Smooth muscle cell (in vitro differentiated cells): ENCODE results near the gene CNTN4. TPM values are rescaled to one million over a fixed set of nuclear protein-coding genes. Genes with fewer than 3 reads are reported as not detected.

Source experiments
- DNase-seq: peaks from one replicate; lab custom pipeline; 2025; ENCODE audit not compliant: unreplicated experiment; lab: John Stamatoyannopoulos, UW
- H2AFZ ChIP-seq: fragments of 200-600 bp; sonication (generic); 2 replicates; pipeline ENCODE4 v1.6.0; 2016; ENCODE audit warnings: antibody characterized with exemption, low read depth, mild to moderate bottlenecking
- H3F3A ChIP-seq: fragments of 200-600 bp; sonication (generic); 2 replicates; pipeline ENCODE4 v1.6.0; 2017; ENCODE audit warnings: antibody characterized with exemption, low read depth
- H3K27ac ChIP-seq: fragments of 200-600 bp; sonication (generic); 2 replicates; pipeline ENCODE4 v1.5.1; 2016; ENCODE audit warnings: low read depth, mild to moderate bottlenecking
- H3K27me3 ChIP-seq: fragments of 200-600 bp; sonication (generic); 2 replicates; pipeline ENCODE4 v1.6.1; 2016; ENCODE audit warnings: low read depth, mild to moderate bottlenecking
- H3K36me3 ChIP-seq: fragments of 200-600 bp; sonication (generic); 2 replicates; pipeline ENCODE4 v1.5.1; 2016; ENCODE audit warnings: low read depth
- H3K4me1 ChIP-seq: fragments of 200-600 bp; sonication (generic); 2 replicates; pipeline ENCODE4 v1.5.1; 2016; ENCODE audit warnings: low read depth
- H3K4me2 ChIP-seq: fragments of 200-600 bp; sonication (generic); 2 replicates; pipeline ENCODE4 v1.6.0; 2016; ENCODE audit warnings: mild to moderate bottlenecking
- H3K4me3 ChIP-seq: fragments of 200-600 bp; sonication (generic); 2 replicates; pipeline ENCODE4 v1.5.1; 2016; ENCODE audit warnings: mild to moderate bottlenecking
- H3K79me2 ChIP-seq: fragments of 200-600 bp; sonication (generic); 2 replicates; pipeline ENCODE4 v1.6.0; 2016; ENCODE audit warnings: low read depth, mild to moderate bottlenecking
- H3K9ac ChIP-seq: fragments of 200-600 bp; sonication (generic); 2 replicates; pipeline ENCODE4 v1.6.0; 2016; ENCODE audit warnings: low read depth
- H3K9me3 ChIP-seq: fragments of 200-600 bp; sonication (generic); replicated peaks from 2 replicates; pipeline ENCODE4 v1.5.1; 2016; ENCODE audit warnings: low read depth
- H4K20me1 ChIP-seq: fragments of 200-600 bp; sonication (generic); 2 replicates; pipeline ENCODE4 v1.6.0; 2016; ENCODE audit warnings: low read depth
- CTCF ChIP-seq: fragments of 200-600 bp; sonication (generic); IDR thresholded peaks from 2 replicates; pipeline ENCODE4 v1.5.1; 2017; ENCODE audit warnings: borderline replicate concordance, mild to moderate bottlenecking, antibody characterized with exemption; ENCODE audit not compliant: insufficient read depth, poor library complexity, severe bottlenecking
- WGBS: methylation state at CpG from one replicate; pipeline ENCODE4 v1.1.7; 2016; ENCODE audit warnings: low lambda C conversion rate; 5-methylcytosine and 5-hydroxymethylcytosine counted together
- polyA plus RNA-seq: library from polyadenylated mRNA; unstranded; fragments of >200 nt; fragmentation: Nextera tagmentation; extraction: Ambion mirVana; gene quantifications from 2 replicates; pipeline ENCODE4 v1.2.1, GENCODE V29; 2016
- total RNA-seq: library from RNA; depleted of rRNA; stranded (reverse); fragments of >200 nt; gene quantifications from 2 replicates; pipeline ENCODE4 v1.2.3, GENCODE V29; 2014

The CNTN4 gene
- total and polyA plus RNA-seq, 2 experiments from 2014 or later: 12.1 to 15.8 TPM

GRCh38 chr3:2180634-2181033 is 82.0 kb downstream of the CNTN4 start:
- Histone ChIP-seq H3K9ac (no peak overlapping the region), H3K4me1 (no peaks in the 10 kb centered on the region), H3K36me3 (no peaks in the 10 kb centered on the region), H2AFZ (no peak overlapping the region), H3K27me3 (no peaks in the 10 kb centered on the region), H3F3A (no peaks in the 10 kb centered on the region), H3K27ac (no peak overlapping the region), H3K9me3 (no peaks in the 10 kb centered on the region), H3K4me2 (no peak overlapping the region), H4K20me1 (no peaks in the 10 kb centered on the region), H3K79me2 (no peaks in the 10 kb centered on the region), H3K4me3 (no peak overlapping the region)
- DNase-seq: no peak
- TF ChIP-seq CTCF: no peak
- WGBS: 86% methylated on average over 2 of the region's 2 CpGs

- WGBS: 85% methylated on average over 3 of the region's 3 CpGs
- Histone ChIP-seq H3K4me3 (no peak overlapping the region), H3F3A (no peaks in the 10 kb centered on the region), H2AFZ (no peak overlapping the region), H3K9me3 (no peaks in the 10 kb centered on the region), H3K27ac (no peak overlapping the region), H4K20me1 (no peaks in the 10 kb centered on the region), H3K79me2 (no peaks in the 10 kb centered on the region), H3K4me2 (no peak overlapping the region), H3K4me1 (no peaks in the 10 kb centered on the region), H3K27me3 (peaks cover 4% of the 10 kb centered on the region), H3K9ac (no peak overlapping the region), H3K36me3 (no peaks in the 10 kb centered on the region)
- no peak for DNase-seq
- TF ChIP-seq CTCF: no peak
Observed at GRCh38 chr3:2198776-2199279, 100.2 kb downstream of the CNTN4 start.

GRCh38 chr3:2204054-2204453 is 105.4 kb downstream of the CNTN4 start:
- no peak for TF ChIP-seq CTCF
- Histone ChIP-seq H3K27ac (no peak overlapping the region), H4K20me1 (no peaks in the 10 kb centered on the region), H3K27me3 (peaks cover 4% of the 10 kb centered on the region), H2AFZ (no peak overlapping the region), H3K4me2 (no peak overlapping the region), H3K79me2 (no peaks in the 10 kb centered on the region), H3K9me3 (no peaks in the 10 kb centered on the region), H3F3A (no peaks in the 10 kb centered on the region), H3K4me3 (no peak overlapping the region), H3K9ac (no peak overlapping the region), H3K4me1 (no peaks in the 10 kb centered on the region), H3K36me3 (no peaks in the 10 kb centered on the region)
- DNase-seq: no peak
- 93% methylated on average over 1 of the region's 1 CpG for WGBS

- 91% methylated on average over 2 of the region's 2 CpGs for WGBS
- no peak for DNase-seq
- H3K4me1 ChIP-seq: no peaks in the 10 kb centered on the region
- H3K27me3 ChIP-seq: peaks cover 2% of the 10 kb centered on the region
- TF ChIP-seq CTCF: no peak
- H3K9ac ChIP-seq: no peak overlapping the region
- H3K4me3 ChIP-seq: no peak overlapping the region
- no peaks in the 10 kb centered on the region for H3K9me3 ChIP-seq
- H3K79me2 ChIP-seq: no peaks in the 10 kb centered on the region
- H3K4me2 ChIP-seq: no peak overlapping the region
- H2AFZ ChIP-seq: no peak overlapping the region
- H3K36me3 ChIP-seq: no peaks in the 10 kb centered on the region
- no peak overlapping the region for H3K27ac ChIP-seq
- H4K20me1 ChIP-seq: no peaks in the 10 kb centered on the region
- H3F3A ChIP-seq: no peaks in the 10 kb centered on the region
Observed at GRCh38 chr3:2205692-2206091, 107.0 kb downstream of the CNTN4 start.
